T-helper 17 cell (primary cell): ENCODE measurements around the gene TIMM10B. TPM values are rescaled to one million over a fixed set of nuclear protein-coding genes. Genes with fewer than 3 reads are reported as not detected.
"Not testable (repeated sequence)": the region's sequence is repeated elsewhere in the genome, so short reads cannot be mapped to it uniquely, and the experiment has no call there.

Experiments used
- ATAC-seq: fragments of 150-1000 bp; cut with Tn5 transposase; 2 replicates; pipeline ENCODE4 v1.10.0; 2021; ENCODE audit warnings: mild to moderate bottlenecking, moderate library complexity
- DNase-seq, 3 donors: peaks; one replicate each; pipeline versions ENCODE4 v3.0.0 to v3.0.0-alpha.2; 2020 to 2021
- H3K9me3 ChIP-seq: one replicate; pipeline ENCODE4 v1.7.0; 2013; ENCODE audit warnings: low read length, mild to moderate bottlenecking; ENCODE audit not compliant: control insufficient read depth, poor library complexity, severe bottlenecking
- H3K27ac Mint-ChIP-seq: one replicate; pipeline ENCODE4 v1.8.0; 2022; ENCODE audit warnings: mild to moderate bottlenecking, moderate library complexity, mixed read lengths
- H3K27me3 Mint-ChIP-seq: one replicate; pipeline ENCODE4 v1.8.0; 2022; ENCODE audit warnings: mixed read lengths
- H3K36me3 Mint-ChIP-seq: one replicate; pipeline ENCODE4 v1.8.0; 2022; ENCODE audit warnings: low read depth, mixed read lengths
- H3K4me1 Mint-ChIP-seq: one replicate; pipeline ENCODE4 v1.8.0; 2022; ENCODE audit warnings: mild to moderate bottlenecking, mixed read lengths
- H3K4me3 Mint-ChIP-seq: one replicate; pipeline ENCODE4 v1.8.0; 2022; ENCODE audit warnings: mild to moderate bottlenecking, moderate library complexity, mixed read lengths
- total RNA-seq, 4 donors: library from RNA in 2 of 4; stranded (reverse) in 2 of 4; gene quantifications; one replicate each; pipeline ENCODE4 v1.2.3 and lab custom pipeline; 2022 to 2026

The TIMM10B gene
- total RNA-seq, 2 donors from 2014 or later, result 44.5 to 52.3 TPM

GRCh38 chr11:6498544-6498943 lies 17.2 kb downstream of the TIMM10B start:
- H3K27me3 Mint-ChIP-seq, result no peaks in the 10 kb centered on the region
- peaks cover 25% of the 10 kb centered on the region for H3K36me3 Mint-ChIP-seq
- no peak overlapping the region for H3K4me3 Mint-ChIP-seq
- H3K9me3 ChIP-seq, result no peaks in the 10 kb centered on the region
- DNase-seq (no peak), ATAC-seq (no peak)
- peaks cover 26% of the 10 kb centered on the region for H3K4me1 Mint-ChIP-seq
- H3K27ac Mint-ChIP-seq, result no peak overlapping the region

GRCh38 chr11:6502382-6502781 lies 21.1 kb downstream of the TIMM10B start:
- no peak for ATAC-seq
- peaks cover 16% of the 10 kb centered on the region for H3K36me3 Mint-ChIP-seq

DNA sequence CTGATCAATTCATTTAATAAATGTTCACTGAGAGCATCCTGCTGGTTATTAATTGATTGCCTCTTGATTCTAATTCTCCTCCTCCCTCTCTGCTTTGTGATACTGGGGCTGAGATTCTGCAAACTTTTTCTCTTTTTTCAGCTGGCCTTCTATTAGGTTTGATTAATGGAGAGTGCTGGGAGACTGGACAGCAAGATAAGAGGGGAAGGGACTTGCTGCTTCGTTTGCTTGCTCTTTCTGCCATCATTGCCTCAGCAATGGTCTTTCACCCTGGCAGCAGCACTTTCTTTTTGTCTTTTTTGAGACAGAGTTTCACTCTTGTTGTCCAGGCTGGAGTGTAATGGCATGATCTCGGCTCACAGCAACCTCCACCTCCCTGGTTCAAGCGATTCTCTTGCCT lies 22.9 kb downstream of the TIMM10B start:
- H3K9me3 ChIP-seq, result no peaks in the 10 kb centered on the region
- peaks cover 18% of the 10 kb centered on the region for H3K4me1 Mint-ChIP-seq
- DNase-seq (no peak), ATAC-seq (no peak)
- H3K36me3 Mint-ChIP-seq, result peaks cover 19% of the 10 kb centered on the region
- no peak overlapping the region for H3K27ac Mint-ChIP-seq
- no peak overlapping the region for H3K4me3 Mint-ChIP-seq
- H3K27me3 Mint-ChIP-seq, result no peaks in the 10 kb centered on the region

More at GRCh38 chr11:6502382-6502781, 21.1 kb downstream of the TIMM10B start:
- DNase-seq, result no peak
- no peaks in the 10 kb centered on the region for H3K27me3 Mint-ChIP-seq
- peaks cover 16% of the 10 kb centered on the region for H3K4me1 Mint-ChIP-seq
- no peaks in the 10 kb centered on the region for H3K9me3 ChIP-seq
- no peak overlapping the region for H3K4me3 Mint-ChIP-seq
- peak overlapping the region; percentile 95 for H3K27ac Mint-ChIP-seq

GRCh38 chr11:6505577-6506240 lies 24.4 kb downstream of the TIMM10B start:
- DNase-seq (no peak), ATAC-seq (peak; percentile 68)
- Mint-ChIP-seq H3K4me1 (peaks cover 17% of the 10 kb centered on the region), H3K27me3 (no peaks in the 10 kb centered on the region), H3K27ac (no peak overlapping the region), H3K36me3 (peaks cover 19% of the 10 kb centered on the region), H3K4me3 (no peak overlapping the region)
- no peaks in the 10 kb centered on the region for H3K9me3 ChIP-seq

GRCh38 chr11:6516865-6517264 lies 35.6 kb downstream of the TIMM10B start:
- Mint-ChIP-seq H3K27ac (no peak overlapping the region), H3K4me1 (no peaks in the 10 kb centered on the region), H3K27me3 (no peaks in the 10 kb centered on the region), H3K4me3 (no peak overlapping the region), H3K36me3 (peaks cover 15% of the 10 kb centered on the region)
- ATAC-seq (no peak), DNase-seq (no peak)
- H3K9me3 ChIP-seq, result no peaks in the 10 kb centered on the region

DNA sequence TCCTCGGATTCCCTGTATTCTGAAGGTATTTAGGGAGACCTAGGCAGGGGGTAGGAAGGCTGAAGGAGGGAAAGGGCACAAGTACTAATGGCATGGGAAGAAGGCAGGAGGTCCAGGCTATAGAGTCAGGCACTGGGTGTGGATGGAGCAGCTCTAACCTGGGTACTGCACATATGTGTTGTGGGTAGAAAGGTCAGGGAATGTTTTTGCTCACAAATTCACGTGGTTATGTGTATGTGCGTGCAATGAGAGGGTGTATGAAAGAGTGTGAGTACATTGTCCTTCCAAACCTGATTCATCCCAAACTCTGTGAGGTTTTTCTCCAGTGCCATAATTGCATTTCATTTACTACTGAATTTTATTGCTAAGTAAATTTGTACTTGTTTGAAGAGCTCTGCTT lies 39.0 kb downstream of the TIMM10B start:
- ATAC-seq, result no peak
- peaks cover 23% of the 10 kb centered on the region for H3K36me3 Mint-ChIP-seq
- DNase-seq, result no peak
- H3K9me3 ChIP-seq, result no peaks in the 10 kb centered on the region
- H3K4me1 Mint-ChIP-seq, result peaks cover 9% of the 10 kb centered on the region
- H3K4me3 Mint-ChIP-seq, result no peak overlapping the region
- no peaks in the 10 kb centered on the region for H3K27me3 Mint-ChIP-seq
- no peak overlapping the region for H3K27ac Mint-ChIP-seq

GRCh38 chr11:6521946-6522345 lies 40.6 kb downstream of the TIMM10B start:
- not testable (repeated sequence) for H3K27me3 Mint-ChIP-seq, H3K4me3 Mint-ChIP-seq, H3K27ac Mint-ChIP-seq, ATAC-seq, DNase-seq, H3K9me3 ChIP-seq
- peaks cover 18% of the 10 kb centered on the region for H3K36me3 Mint-ChIP-seq
- peaks cover 21% of the 10 kb centered on the region for H3K4me1 Mint-ChIP-seq

GRCh38 chr11:6523253-6523652 lies 42.0 kb downstream of the TIMM10B start:
- ATAC-seq (no peak), DNase-seq (no peak)
- Mint-ChIP-seq H3K27me3 (no peaks in the 10 kb centered on the region), H3K4me1 (peaks cover 24% of the 10 kb centered on the region), H3K4me3 (no peak overlapping the region), H3K27ac (no peak overlapping the region), H3K36me3 (peaks cover 18% of the 10 kb centered on the region)
- no peaks in the 10 kb centered on the region for H3K9me3 ChIP-seq

- no peak for ATAC-seq
- no peak for DNase-seq
- H3K9me3 ChIP-seq, result no peaks in the 10 kb centered on the region
- H3K4me3 Mint-ChIP-seq, result peak overlapping the region; percentile 69
- peaks cover 24% of the 10 kb centered on the region for H3K4me1 Mint-ChIP-seq
- H3K36me3 Mint-ChIP-seq, result peaks cover 9% of the 10 kb centered on the region
- H3K27me3 Mint-ChIP-seq, result no peaks in the 10 kb centered on the region
- peak overlapping the region; percentile 94 for H3K27ac Mint-ChIP-seq
Measured at GRCh38 chr11:6526411-6527135, 45.3 kb downstream of the TIMM10B start.

GRCh38 chr11:6529266-6529665 lies 48.0 kb downstream of the TIMM10B start:
- H3K27ac Mint-ChIP-seq, result peak overlapping the region; percentile 61
- no peak overlapping the region for H3K4me3 Mint-ChIP-seq
- no peak for DNase-seq
- H3K36me3 Mint-ChIP-seq, result peaks cover 5% of the 10 kb centered on the region
- no peaks in the 10 kb centered on the region for H3K27me3 Mint-ChIP-seq
- ATAC-seq, result no peak
- no peaks in the 10 kb centered on the region for H3K9me3 ChIP-seq
- peaks cover 19% of the 10 kb centered on the region for H3K4me1 Mint-ChIP-seq

GRCh38 chr11:6530848-6531247 lies 49.5 kb downstream of the TIMM10B start:
- ATAC-seq (no peak), DNase-seq (no peak)
- no peaks in the 10 kb centered on the region for H3K9me3 ChIP-seq
- Mint-ChIP-seq H3K4me3 (no peak overlapping the region), H3K27ac (no peak overlapping the region), H3K4me1 (peaks cover 17% of the 10 kb centered on the region), H3K36me3 (peaks cover 2% of the 10 kb centered on the region), H3K27me3 (no peaks in the 10 kb centered on the region)

- no peak overlapping the region for H3K4me3 Mint-ChIP-seq
- no peak overlapping the region for H3K27ac Mint-ChIP-seq
- H3K4me1 Mint-ChIP-seq, result peaks cover 12% of the 10 kb centered on the region
- ATAC-seq (peak; percentile 79), DNase-seq (no peak)
- H3K36me3 Mint-ChIP-seq, result peaks cover 2% of the 10 kb centered on the region
- no peaks in the 10 kb centered on the region for H3K9me3 ChIP-seq
- H3K27me3 Mint-ChIP-seq, result no peaks in the 10 kb centered on the region
Measured at GRCh38 chr11:6531267-6531752, 50.0 kb downstream of the TIMM10B start.
